HG02571 (cell line): Measurements from ENCODE around the gene RNF207.

Experiments used
- ATAC-seq: cut with Tn5 transposase; IDR thresholded peaks from one replicate; pipeline ENCODE4 v1.9.1; 2021; ENCODE audit warnings: mild to moderate bottlenecking, moderate library complexity; ENCODE audit not compliant: unreplicated experiment

Gene RNF207

GRCh38 chr1:6247651-6248050 lies 41.7 kb downstream of the RNF207 start:
- no peak for ATAC-seq

DNA sequence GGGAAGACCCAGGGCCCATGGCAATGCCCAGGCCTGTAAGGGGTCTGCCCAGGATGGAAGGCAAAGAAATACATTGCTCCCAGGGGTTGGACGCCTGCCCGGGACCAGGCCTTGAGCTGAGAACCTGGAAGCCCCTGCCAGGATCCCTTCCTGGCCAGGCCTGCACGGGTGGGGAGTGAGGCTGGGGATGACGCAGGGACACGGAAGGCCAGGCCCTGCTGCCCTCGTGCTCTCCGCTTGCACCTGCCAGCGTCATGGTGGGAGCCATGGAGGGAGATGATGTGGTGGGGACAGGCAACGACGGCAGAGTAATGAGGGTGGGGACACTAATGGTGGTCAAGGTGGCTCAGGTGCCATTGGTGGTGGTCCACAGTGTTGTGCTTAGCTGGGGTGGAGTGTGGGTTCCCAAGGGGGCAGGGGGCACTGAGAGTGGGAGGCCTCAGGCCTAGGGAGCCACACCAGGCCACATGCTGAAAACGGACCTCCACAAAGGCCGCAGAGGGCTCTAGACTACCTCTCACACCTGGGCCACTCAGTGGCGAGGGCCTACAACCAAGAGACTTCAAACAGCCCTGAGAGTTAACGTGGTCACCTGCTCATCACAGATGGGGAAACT lies 42.4 kb downstream of the RNF207 start:
- no peak for ATAC-seq

DNA sequence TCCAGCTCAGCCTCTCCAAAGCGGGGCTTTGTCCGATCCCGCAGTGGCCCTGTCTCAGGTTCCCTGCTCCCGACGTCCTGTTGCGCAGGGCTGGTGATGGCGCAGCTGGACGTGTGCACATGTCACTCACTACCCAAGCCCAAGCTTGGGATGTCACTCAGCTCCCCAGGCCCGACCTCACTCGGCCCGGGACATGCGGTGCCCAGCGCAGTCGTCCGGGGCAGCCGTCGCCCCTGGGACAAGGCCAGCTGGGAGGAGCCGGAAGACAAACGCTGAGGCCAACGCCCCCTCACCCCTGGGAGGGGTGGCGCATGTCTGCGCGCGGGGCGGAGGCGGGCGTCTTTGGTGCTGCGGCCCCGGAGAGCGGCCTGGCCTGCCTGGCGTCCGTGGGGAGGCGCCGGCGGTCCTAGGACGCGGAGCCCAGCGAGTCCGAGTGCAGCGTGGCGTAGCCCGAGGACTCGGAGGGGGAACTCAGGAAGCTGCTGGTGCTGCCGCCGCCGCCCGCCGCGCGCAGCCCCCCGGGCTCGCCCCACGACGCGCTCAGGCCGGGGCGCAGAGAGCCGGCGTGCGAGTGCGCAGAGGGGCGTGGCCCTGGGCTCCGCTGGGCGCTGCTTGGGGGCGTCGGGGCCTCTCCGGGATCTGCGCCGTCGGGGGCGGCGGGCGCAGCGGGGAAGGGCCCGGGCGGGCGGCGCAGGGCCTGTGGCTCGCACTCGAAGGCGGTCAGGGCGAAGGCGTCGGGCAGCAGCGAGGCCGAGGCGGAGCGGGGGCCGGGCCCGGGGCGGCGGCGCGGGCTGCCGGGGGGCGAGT lies 43.2 kb downstream of the RNF207 start:
- ATAC-seq: no peak

DNA sequence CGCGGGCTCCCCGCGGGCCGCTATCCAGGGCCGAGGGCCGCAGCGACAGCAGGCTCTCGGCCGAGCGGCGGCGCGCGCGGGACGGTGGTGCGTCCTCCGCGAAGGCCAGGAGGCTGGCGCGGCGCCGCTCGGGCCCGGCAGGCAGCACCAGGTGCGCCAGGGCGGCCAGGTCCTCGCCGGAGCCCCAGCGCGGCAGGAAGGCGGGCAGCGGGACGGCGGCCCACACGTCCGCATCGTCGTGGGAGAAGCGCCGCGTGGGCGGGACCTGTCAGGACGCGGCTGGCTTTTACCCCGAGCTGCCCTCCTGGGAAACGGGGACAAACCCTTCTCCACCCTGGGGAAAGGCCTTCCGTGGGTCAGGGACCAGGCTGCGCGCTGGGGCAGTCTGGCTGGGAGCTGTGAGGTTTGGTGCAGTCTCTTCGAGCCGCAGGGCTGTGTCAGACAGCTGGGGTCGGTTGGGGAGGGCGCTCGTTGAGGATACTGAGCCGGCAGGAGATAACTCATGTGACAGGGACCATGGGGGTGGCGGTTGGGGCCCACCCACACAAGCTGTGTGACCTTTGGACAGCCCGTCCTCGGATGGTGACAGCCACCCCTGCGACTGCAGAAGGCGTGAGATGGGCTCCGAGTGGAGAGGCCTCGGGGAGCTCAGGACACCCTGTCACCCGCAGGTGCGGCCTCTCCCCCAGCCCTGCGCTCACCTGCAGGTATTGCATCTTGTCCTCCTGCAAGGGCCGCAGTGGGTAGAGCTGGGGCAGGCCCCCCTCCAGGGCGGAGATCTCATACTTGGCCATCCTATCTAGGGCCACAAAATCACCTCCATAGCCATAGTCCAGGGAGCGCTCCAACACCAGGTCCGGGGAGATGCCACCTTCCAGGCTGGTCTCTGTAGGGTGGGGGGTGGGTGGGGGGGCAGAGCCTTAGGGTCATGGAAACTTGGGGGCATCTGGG lies 44.1 kb downstream of the RNF207 start:
- ATAC-seq: no peak

GRCh38 chr1:6251233-6251632 lies 45.3 kb downstream of the RNF207 start:
- ATAC-seq: no peak

- ATAC-seq: no peak
Observed at GRCh38 chr1:6251681-6252373, 45.9 kb downstream of the RNF207 start.

- no peak for ATAC-seq
Observed at GRCh38 chr1:6252374-6252710, 46.4 kb downstream of the RNF207 start.

DNA sequence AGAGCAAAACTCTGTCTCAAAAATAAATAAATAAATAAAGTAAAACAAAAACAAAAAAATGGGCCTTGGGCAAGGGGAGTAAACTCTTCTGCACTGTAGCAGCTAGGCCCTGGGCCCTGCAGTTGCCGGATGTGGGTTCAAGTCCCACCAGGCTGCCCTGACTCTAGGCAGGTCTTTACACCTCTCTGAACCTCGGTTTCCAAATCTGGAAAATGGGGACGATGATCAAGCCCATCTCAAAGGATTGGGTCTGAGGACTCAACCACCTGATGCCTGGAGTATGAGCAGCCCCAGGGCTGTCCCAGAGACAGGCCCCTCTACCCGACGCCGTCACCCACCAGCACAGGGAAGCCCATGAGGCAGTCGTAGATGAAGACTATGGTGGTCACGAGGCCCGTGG lies 47.5 kb downstream of the RNF207 start:
- ATAC-seq: no peak

DNA sequence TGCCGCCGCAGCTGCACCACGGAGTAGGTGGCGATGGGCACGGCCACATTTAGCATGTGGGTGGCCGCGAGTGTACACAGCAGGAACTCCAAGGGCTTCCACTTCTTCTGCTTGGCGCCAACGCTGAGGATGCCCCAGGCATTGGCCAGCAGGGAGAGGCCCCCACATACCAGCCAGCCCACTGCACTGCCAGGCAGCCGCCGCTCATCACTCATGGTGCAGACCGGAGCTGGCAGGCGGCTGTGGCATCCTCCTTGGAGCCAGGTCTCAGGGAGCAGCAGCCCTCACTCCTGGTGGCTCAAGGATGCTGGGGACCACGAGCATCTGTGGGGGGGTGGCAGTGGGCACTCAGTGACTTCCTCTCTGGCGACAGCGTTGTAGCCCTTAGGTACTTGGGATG lies 48.8 kb downstream of the RNF207 start:
- no peak for ATAC-seq

DNA sequence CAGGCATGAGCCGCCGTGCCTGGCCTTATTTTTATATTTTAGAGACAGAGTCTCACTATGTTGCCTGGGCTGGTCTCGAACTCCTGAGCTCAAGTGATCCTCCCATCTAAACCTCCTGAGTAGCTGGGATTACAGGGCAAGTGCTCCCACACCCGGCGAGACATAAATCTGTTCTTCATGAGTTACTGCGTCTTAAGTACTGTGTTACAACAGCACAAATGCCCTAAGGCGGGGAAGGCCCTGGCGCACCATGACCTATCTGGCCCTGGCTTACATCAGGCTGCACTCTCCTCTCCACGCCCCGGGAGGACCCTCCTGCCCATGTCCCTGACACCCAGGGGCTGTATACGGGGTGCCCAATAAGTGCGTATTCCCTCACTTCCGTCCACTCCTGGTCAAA lies 50.7 kb downstream of the RNF207 start:
- no peak for ATAC-seq

- ATAC-seq: no peak
Observed at GRCh38 chr1:6257541-6258069, 51.7 kb downstream of the RNF207 start.

DNA sequence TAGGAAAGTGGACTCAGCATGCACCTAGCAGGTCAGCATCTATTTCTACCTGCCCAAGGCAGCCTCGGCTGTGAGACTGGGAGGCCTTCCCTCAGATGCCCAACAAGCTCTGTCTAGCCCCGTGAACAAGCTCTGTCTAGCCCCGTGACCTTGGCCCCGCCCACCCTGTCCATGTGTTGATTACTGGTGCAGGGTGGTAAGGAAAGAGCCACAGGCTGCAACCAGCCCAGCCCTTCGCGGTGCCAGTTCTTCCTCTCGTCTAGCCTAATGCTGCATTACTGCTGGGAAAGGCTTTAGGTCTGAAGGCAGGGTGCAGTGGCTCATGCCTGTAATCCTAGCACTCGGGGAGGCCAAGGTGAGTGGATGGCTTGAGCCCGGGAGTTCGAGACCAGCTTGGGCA lies 52.8 kb downstream of the RNF207 start:
- no peak for ATAC-seq

- ATAC-seq: no peak
Observed at GRCh38 chr1:6259491-6260362, 53.8 kb downstream of the RNF207 start.

GRCh38 chr1:6260433-6260934 lies 54.6 kb downstream of the RNF207 start:
- ATAC-seq: no peak

- ATAC-seq: no peak
Observed at GRCh38 chr1:6260961-6261614, 55.2 kb downstream of the RNF207 start, which contains the start of gene GPR153. Gene GPR153, minus strand, starts transcription at chr1:6261098. Its CDS starts 6,193 bp downstream, at chr1:6254905.

DNA sequence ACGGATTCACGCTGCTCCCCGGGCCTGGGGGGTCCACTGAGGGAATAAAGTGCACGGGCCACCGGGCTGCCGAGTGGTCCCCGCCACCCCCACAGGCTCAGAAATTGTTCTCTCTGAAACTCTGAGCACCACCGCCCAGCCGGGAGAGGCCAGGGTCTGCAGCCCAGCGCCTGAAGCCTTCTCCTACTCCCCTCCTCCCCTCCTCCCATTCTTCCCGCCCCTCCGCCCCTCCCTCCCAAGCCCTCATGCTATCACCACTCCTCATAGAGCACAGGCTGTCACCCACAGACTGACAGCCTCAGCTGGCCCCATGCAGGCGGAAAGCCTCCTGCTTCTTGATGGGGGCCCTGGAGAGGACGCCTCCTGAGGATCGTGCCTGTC lies 55.7 kb downstream of the RNF207 start:
- ATAC-seq: no peak

- ATAC-seq: no peak
Observed at GRCh38 chr1:6262555-6263420, 56.9 kb downstream of the RNF207 start.

GRCh38 chr1:6263716-6264115 lies 57.8 kb downstream of the RNF207 start:
- no peak for ATAC-seq
